ENCODE results near the gene P2RX6. TPM values are rescaled to one million over a fixed set of nuclear protein-coding genes. Genes with fewer than 3 reads are reported as not detected.

The P2RX6 gene
- 2.7 and 9.3 TPM in 2 replicates for total RNA-seq

DNA sequence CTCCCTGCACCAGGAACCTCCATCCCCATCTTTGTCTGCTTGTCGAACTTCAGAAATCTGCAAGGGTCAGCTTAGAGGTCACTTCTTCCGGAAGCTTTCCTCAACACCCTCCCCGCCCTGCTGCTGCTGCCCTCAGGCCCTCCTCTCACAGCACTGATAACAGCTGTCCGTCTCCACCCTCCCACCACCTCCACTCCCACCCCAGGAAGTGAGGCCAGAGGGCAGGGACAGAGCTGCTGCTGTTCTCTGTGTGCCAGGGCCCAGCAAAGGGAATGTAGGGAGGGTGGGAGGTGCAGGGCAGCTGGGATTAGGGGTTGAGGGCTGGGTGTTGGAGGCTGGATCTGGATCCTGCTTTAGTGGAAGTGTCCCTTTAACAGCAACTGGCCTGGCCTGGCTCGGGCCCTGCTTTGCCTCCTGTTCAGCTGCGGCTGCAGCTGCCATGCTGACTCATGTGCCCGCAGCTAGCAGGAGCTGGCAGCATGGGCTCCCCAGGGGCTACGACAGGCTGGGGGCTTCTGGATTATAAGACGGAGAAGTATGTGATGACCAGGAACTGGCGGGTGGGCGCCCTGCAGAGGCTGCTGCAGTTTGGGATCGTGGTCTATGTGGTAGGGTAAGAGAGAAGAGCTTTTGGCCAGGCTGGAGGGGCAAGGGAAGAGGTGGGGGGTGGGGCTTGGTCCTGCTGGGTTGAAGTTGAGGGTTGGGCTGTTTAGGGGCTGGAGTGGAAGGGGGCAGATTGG is at the start of gene P2RX6:
P2RX6 (plus strand) TSS at position 440 of the 740 bp plus-strand sequence; CDS start at position 450, 10 bp downstream.

DNA sequence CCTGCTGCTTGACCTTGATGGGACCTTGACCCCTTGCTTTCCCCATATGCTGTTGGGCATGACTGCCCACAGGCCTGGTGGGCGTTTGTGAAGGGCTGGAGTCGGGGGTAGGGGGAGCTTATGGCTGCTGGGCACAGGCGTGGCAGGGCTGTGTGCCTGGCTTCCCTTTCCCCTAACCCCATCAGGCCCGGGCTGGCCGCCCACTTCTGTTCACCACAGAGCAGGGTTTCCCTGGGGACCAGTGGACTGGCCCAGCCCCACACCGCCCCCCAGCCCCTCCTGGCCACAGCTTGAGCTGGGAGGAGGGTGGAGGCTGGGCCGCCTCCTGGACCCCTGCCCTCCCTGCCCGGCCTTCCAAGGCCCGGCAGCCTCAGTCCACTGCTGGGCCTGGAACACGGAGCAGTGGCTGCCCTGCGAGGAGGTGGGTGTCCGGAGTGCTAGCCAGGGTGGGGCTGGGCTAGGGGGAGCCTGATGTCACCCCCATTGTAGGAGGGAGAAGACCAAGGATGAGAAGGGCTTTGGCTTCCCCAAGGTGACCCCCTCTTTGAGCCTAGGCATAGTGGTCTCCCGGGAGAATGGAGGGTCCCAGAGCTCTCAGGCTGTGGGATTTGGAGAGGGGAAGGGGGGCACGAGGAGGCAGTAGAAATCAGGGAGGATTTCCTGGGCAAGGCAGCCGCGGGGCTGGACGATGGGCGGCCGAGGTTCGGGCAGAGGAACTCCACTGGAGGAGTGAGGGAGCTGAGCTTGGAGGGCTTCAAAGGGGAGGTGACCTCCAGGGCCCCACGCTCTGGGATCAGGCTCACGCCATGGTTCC is 47.9 kb upstream of the P2RX6 start, which contains the start of gene AIFM3:
AIFM3 (plus strand) TSS at position 373 of the 814 bp plus-strand sequence. CDS start 690 bp downstream, outside the sequence.

DNA sequence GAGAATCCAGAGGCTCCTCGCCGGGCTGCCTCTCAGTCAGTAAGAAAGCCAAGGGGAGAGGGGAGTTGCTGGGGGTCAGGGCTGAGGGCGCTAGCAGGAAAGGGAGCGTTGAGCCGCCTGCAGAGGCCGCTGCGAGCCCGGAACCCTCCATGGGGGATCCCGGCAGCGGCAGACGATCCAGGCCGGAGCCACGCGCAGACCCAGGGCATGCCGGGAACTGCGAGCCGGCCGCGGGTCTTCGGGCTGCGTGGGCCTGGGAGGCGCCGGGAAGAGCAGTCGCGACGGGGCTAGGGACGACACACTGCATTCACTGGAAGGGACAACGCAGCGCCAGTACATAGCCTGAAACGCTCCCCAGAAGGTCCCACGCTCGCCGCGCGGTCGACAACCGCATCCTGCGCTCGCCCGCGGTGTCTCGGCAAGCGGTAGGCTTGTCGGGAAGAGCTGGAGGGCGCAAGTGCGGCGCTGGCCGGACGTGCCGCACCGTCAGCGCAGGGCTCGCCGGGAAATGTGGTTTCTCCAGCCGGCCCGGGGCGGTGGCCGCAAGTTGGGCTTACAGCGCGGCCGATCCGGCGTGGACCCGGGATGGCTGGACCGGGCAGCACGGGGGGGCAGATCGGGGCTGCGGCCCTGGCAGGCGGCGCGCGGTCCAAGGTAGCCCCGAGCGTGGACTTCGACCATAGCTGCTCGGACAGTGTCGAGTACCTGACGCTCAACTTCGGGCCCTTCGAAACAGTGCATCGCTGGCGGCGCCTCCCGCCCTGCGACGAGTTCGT is 33.0 kb upstream of the P2RX6 start, which contains the start of gene LZTR1:
LZTR1 (plus strand) TSS at position 511 of the 776 bp plus-strand sequence; CDS start at position 586, 75 bp downstream.

DNA sequence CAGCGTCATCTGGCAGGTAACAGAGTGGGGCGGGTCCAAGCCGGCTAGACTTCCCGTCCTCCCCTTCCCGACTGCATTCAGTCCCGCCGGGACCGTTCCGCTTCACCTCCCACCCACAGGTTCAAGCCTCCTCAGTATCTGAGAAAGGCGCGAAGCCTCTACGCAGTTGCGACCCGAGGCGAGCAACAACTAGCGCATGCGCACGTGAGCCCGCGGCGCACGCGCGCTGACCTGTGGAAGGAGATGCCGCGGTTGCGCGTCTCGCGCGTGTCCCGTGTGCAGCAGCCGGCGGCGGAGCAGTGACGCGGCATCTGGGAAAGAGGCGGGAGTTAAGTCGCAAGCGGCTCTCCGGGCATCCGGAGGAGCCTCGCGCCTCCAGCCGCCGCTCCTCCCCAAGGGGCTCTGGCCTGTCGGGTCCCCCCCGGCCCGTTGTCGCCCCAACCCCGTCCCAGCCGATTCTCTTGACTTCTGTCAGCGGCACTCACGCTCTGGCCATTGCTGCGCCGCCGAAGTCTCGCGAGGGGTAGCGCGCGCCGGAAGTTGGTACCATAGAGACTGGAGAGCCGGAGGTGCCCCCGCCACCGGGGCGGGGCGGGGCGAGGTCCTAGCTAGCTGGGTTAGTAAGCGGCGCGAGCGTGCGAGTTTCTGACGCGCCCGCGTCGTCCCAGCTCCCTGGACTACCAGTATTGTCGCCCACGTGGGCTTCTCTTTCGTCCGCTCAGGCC is 13.2 kb upstream of the P2RX6 start, which contains the start of gene THAP7:
THAP7 (minus strand) TSS at position 518 of the 725 bp plus-strand sequence; CDS start at position 311, 207 bp downstream.

DNA sequence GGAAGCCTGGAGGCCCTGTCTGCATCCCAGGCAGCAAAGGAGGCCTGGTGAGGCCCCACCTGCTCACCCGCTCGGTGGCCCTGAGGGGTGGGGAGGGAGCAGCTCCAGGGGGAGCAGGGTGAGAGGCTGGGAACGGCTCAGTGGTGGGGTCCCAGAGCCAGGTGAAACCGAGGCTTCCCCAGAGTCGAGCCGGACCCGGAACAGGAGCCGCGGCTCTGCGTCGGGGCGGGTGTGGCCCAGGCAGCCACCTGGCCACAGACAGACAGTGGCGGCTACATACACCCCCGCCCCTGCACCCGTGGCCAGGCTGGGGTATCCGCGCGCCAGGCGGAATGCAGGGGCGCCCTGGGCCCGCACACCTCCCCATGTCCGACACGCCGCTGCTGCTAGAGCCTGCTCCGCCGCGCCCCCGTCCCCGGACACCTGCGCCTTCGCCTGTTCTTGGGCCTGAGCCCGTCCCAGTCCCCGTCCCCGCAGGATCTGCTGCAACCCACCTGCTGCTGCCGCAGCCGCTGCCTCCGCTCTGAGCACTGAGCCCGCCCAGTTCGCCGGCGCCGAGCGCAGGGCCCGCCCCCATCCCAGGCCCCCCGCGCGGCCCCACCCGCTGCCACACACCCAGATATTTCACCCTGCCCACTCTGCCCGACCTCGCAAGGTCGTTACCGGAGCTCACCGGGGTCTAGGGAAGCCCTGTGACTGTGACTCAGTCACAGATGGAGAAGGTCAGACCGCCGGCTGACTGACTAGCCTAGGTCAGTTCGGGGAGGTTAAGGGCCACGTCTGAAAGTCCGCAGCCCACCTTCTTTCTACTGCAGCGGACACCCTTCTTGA is 17.3 kb downstream of the P2RX6 start, which contains the start of gene SLC7A4:
SLC7A4 (minus strand) TSS at position 525 of the 831 bp plus-strand sequence. CDS start 749 bp downstream, outside the sequence.

DNA sequence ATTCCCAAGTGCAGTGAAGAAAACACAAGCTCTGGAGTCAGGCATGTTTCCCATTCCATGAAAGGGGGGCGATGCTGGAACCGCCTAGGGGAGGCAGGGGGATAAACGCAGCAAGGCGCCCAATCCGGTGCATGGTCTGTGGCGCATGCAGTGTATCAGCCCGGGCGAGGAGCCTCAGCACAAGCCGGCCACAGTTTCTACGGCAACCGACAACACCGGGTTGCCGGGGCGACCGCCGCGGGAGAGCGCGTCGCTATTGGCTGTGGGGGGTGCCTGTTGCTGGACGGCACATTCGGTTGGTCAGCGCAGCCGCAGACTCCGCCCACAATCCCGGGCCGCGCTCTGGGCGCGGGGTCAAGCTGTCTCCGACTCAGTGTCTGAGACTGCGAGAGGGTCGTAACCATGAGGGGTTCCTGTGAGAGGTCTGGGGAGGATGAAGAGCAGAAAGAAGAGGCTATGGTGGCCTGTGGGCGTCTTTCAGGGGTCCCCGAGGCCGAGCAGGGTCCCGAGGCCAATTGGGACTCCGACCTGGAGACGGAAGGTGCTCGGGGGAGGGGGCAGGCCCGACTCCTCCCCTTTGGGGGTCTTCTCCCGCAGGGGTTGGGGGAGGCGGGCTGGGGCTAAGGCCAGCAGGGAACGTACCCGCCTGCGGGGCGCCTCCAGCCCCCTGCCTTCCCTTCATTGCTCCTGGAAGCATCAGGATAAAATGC is 30.8 kb downstream of the P2RX6 start, which contains the start of gene LRRC74B:
LRRC74B (plus strand) TSS at position 362 of the 710 bp plus-strand sequence; CDS start at position 403, 41 bp downstream.

Other genes starting within 250 kb of the P2RX6 start
- 1.3 TPM in 1 of 2 replicates, not detected in the other for gene SERPIND1, start 241.1 kb upstream of the P2RX6 start, total RNA-seq
- 16.6 and 33.4 TPM in 2 replicates for gene PI4KA, start 156.4 kb upstream of the P2RX6 start, total RNA-seq
- 6.2 and 7.1 TPM in 2 replicates for gene SNAP29, start 156.2 kb upstream of the P2RX6 start, total RNA-seq
- gene CRKL, start 97.8 kb upstream of the P2RX6 start, total RNA-seq, result 52.4 and 64.4 TPM in 2 replicates
- gene AIFM3, start 47.9 kb upstream of the P2RX6 start, total RNA-seq, result 0.56 and 0.58 TPM in 2 replicates
- gene LZTR1, start 32.9 kb upstream of the P2RX6 start, total RNA-seq, result 44.3 and 54.7 TPM in 2 replicates
- gene THAP7, start 13.0 kb upstream of the P2RX6 start, total RNA-seq, result 27.0 and 29.3 TPM in 2 replicates
- gene SLC7A4, start 17.4 kb downstream of the P2RX6 start, total RNA-seq, result under 0.01 and 0.56 TPM in 2 replicates
- gene LRRC74B, start 30.8 kb downstream of the P2RX6 start, total RNA-seq, result not detected in 2 replicates

Data from regular cardiac myocyte (primary cell).